H1 (cell line): ENCODE measurements around the gene SH2D1B. TPM values are rescaled to one million over a fixed set of nuclear protein-coding genes. Genes with fewer than 3 reads are reported as not detected.

Experiments used
- CTCF ChIA-PET: fragments of 300-600 bp; sonication (Branson Sonifier 250); formaldehyde crosslinking; loops from one replicate; lab custom pipeline; 2021; ENCODE audit not compliant: partially characterized antibody; lab: Charles Lee
- POLR2A ChIA-PET: fragments of 300-600 bp; sonication (Branson Sonifier 250); formaldehyde crosslinking; loops from one replicate; lab custom pipeline; 2021; ENCODE audit warnings: inconsistent platforms; ENCODE audit not compliant: partially characterized antibody; lab: Charles Lee
- DNase-seq, 2 experiments: peaks; one replicate each; pipeline versions ENCODE4 v3.0.0 to v3.0.0-alpha.2; 2010 to 2022; ENCODE audit warnings: low spot score in 2 of 2, low read depth in 1 of 2, mixed read lengths in 1 of 2
- FAIRE-seq: peaks from 2 replicates; lab custom pipeline; 2011; peaks lifted over from hg19 to GRCh38; lab: Jason Lieb, UNC
- H2AFZ ChIP-seq: 2 replicates; pipeline ENCODE4 v1.8.1; 2012; ENCODE audit warnings: low read length, inconsistent platforms
- H2AK5ac ChIP-seq: 2 replicates; pipeline ENCODE4 v1.6.1; 2013; ENCODE audit warnings: low read depth, low read length
- H2BK120ac ChIP-seq: replicated peaks from 2 replicates; pipeline ENCODE3; 2013; ENCODE audit warnings: low read depth, low read length, inconsistent platforms
- H2BK12ac ChIP-seq: 2 replicates; pipeline ENCODE4 v1.6.1; 2013; ENCODE audit warnings: low read depth, low read length
- H2BK15ac ChIP-seq: 2 replicates; pipeline ENCODE4 v1.6.1; 2013; ENCODE audit warnings: low read length
- H2BK20ac ChIP-seq: 2 replicates; pipeline ENCODE4 v1.6.1; 2013; ENCODE audit warnings: low read length
- H2BK5ac ChIP-seq: 2 replicates; pipeline ENCODE4 v1.6.1; 2013; ENCODE audit warnings: low read depth, low read length
- H3K14ac ChIP-seq: 2 replicates; pipeline ENCODE4 v1.6.1; 2013; ENCODE audit warnings: inconsistent platforms; ENCODE audit not compliant: insufficient read length
- H3K18ac ChIP-seq: 2 replicates; pipeline ENCODE4 v1.6.1; 2013; ENCODE audit warnings: low read length; ENCODE audit errors: extremely low read depth
- H3K23ac ChIP-seq: 2 replicates; pipeline ENCODE4 v1.6.1; 2013; ENCODE audit warnings: inconsistent platforms; ENCODE audit not compliant: insufficient read length
- H3K23me2 ChIP-seq: 2 replicates; pipeline ENCODE4 v1.6.1; 2013; ENCODE audit warnings: low read depth, low read length
- H3K27ac ChIP-seq: 2 replicates; pipeline ENCODE4 v1.6.1; 2011; ENCODE audit warnings: low read depth, low read length, inconsistent platforms
- H3K27me3 ChIP-seq, 4 experiments: replicated peaks in 1 of 4; 1 replicate in 1 of 4; 2 replicates in 3 of 4; pipeline versions ENCODE4 v1.6.1 to v1.8.1; 2011 to 2013; ENCODE audit warnings: low read length in 3 of 4, mild to moderate bottlenecking in 3 of 4, inconsistent platforms in 2 of 4, mixed read lengths in 2 of 4, moderate library complexity in 1 of 4; ENCODE audit not compliant: control insufficient read depth in 3 of 4, insufficient read depth in 3 of 4; ENCODE audit errors: extremely low read depth in 1 of 4
- H3K36me3 ChIP-seq, 4 experiments: 2 replicates each; pipeline versions ENCODE4 v1.6.1 to v1.8.1; 2011 to 2013; ENCODE audit warnings: mild to moderate bottlenecking in 4 of 4, low read length in 3 of 4, moderate library complexity in 2 of 4, control low read depth in 1 of 4, inconsistent platforms in 1 of 4; ENCODE audit not compliant: insufficient read depth in 4 of 4, control insufficient read depth in 2 of 4
- H3K4ac ChIP-seq: replicated peaks from 2 replicates; pipeline ENCODE3; 2013; ENCODE audit warnings: low read length, low read depth, mixed read lengths, inconsistent platforms; ENCODE audit not compliant: insufficient read length
- H3K4me1 ChIP-seq, 4 experiments: replicated peaks in 1 of 4; 1 replicate in 1 of 4; 2 replicates in 3 of 4; pipeline versions ENCODE4 v1.6.1 to v1.8.1; 2011 to 2013; ENCODE audit warnings: low read length in 3 of 4, inconsistent platforms in 2 of 4, mixed read lengths in 1 of 4; ENCODE audit not compliant: insufficient read depth in 4 of 4, control insufficient read depth in 3 of 4
- H3K4me2 ChIP-seq, 2 experiments: 2 replicates each; pipeline versions ENCODE4 v1.6.1 to v1.8.1; 2011 to 2013; ENCODE audit warnings: low read depth in 2 of 2, low read length in 2 of 2, control low read depth in 1 of 2, inconsistent platforms in 1 of 2, mild to moderate bottlenecking in 1 of 2; ENCODE audit not compliant: insufficient read depth in 1 of 2
- H3K4me3 ChIP-seq, 4 experiments: fragments of 200-600, 300-600 bp in 1 of 4; sonication (generic), shearing (Covaris generic), sonication (Bioruptor Twin) in 1 of 4; 2 replicates each; pipeline versions ENCODE4 v1.5.1 to v1.8.1; 2011 to 2016; ENCODE audit warnings: low read length in 4 of 4, low read depth in 3 of 4, control low read depth in 2 of 4, inconsistent platforms in 2 of 4, mild to moderate bottlenecking in 2 of 4, mixed read lengths in 1 of 4, moderate library complexity in 1 of 4; ENCODE audit not compliant: insufficient read depth in 2 of 4; ENCODE audit errors: extremely low read depth in 1 of 4
- H3K56ac ChIP-seq: replicated peaks from 2 replicates; pipeline ENCODE3; 2013; ENCODE audit warnings: low read depth, mild to moderate bottlenecking, mixed read lengths, low read length, inconsistent platforms; ENCODE audit not compliant: insufficient read length
- H3K79me1 ChIP-seq: 2 replicates; pipeline ENCODE4 v1.6.1; 2013; ENCODE audit warnings: low read depth, low read length, control low read depth
- H3K79me2 ChIP-seq, 2 experiments: 2 replicates each; pipeline versions ENCODE4 v1.6.1 to v1.8.1; 2012 to 2013; ENCODE audit warnings: low read length in 2 of 2, mild to moderate bottlenecking in 2 of 2, inconsistent platforms in 1 of 2; ENCODE audit not compliant: insufficient read depth in 2 of 2, control insufficient read depth in 1 of 2
- H3K9ac ChIP-seq, 4 experiments: replicated peaks in 1 of 4; 1 replicate in 1 of 4; 2 replicates in 3 of 4; pipeline versions ENCODE4 v1.6.1 to v1.8.1; 2011 to 2013; ENCODE audit warnings: low read depth in 3 of 4, low read length in 3 of 4, control low read depth in 2 of 4, mild to moderate bottlenecking in 2 of 4, moderate library complexity in 2 of 4, inconsistent platforms in 1 of 4; ENCODE audit errors: extremely low read depth in 1 of 4
- H3K9me3 ChIP-seq, 2 experiments: 2 replicates each; pipeline versions ENCODE4 v1.6.1 to v1.8.1; 2012 to 2013; ENCODE audit warnings: mild to moderate bottlenecking in 2 of 2, moderate library complexity in 2 of 2, control low read depth in 1 of 2, inconsistent platforms in 1 of 2, low read depth in 1 of 2, low read length in 1 of 2, mixed read lengths in 1 of 2; ENCODE audit not compliant: insufficient read depth in 2 of 2
- H4K20me1 ChIP-seq, 2 experiments: replicated peaks in 1 of 2; 2 replicates each; pipeline versions ENCODE3 to v1.8.1; 2011 to 2013; ENCODE audit warnings: inconsistent platforms in 2 of 2, low read length in 2 of 2, mild to moderate bottlenecking in 1 of 2; ENCODE audit not compliant: insufficient read depth in 2 of 2, control insufficient read depth in 1 of 2
- H4K5ac ChIP-seq: 2 replicates; pipeline ENCODE4 v1.6.1; 2013; ENCODE audit warnings: low read length, low read depth, mixed read lengths, inconsistent platforms; ENCODE audit not compliant: insufficient read length
- H4K8ac ChIP-seq: 2 replicates; pipeline ENCODE4 v1.8.0; 2013; ENCODE audit warnings: mild to moderate bottlenecking, moderate library complexity, low read length, inconsistent platforms; ENCODE audit not compliant: insufficient read depth; ENCODE audit errors: extremely low read depth
- H4K91ac ChIP-seq: replicated peaks from 2 replicates; pipeline ENCODE3; 2013; ENCODE audit warnings: low read length, mixed read lengths, inconsistent platforms; ENCODE audit not compliant: insufficient read length
- SP2 ChIP-seq: IDR thresholded peaks from 2 replicates; pipeline ENCODE4 v1.6.1; 2012; ENCODE audit warnings: mild to moderate bottlenecking, low read length, inconsistent platforms
- WGBS, 2 experiments: shearing (Covaris generic) in 1 of 2; methylation state at CpG; one replicate each; pipeline versions ENCODE4 v1.1.6 to v1.1.7; 2013 to 2015; ENCODE audit warnings: low lambda C conversion rate in 2 of 2, mixed read lengths in 2 of 2, inconsistent platforms in 1 of 2, low coverage in 1 of 2, missing lambda C conversion rate in 1 of 2; ENCODE audit not compliant: insufficient replicate concordance in 2 of 2, insufficient coverage in 1 of 2, insufficient read length in 1 of 2; ENCODE audit errors: extremely low coverage in 1 of 2, missing lambda C conversion rate in 1 of 2; 5-methylcytosine and 5-hydroxymethylcytosine counted together
- polyA plus RNA-seq, 7 experiments: library from polyadenylated mRNA; depleted of rRNA in 3 of 7; stranded (reverse) in 5 of 7; unstranded in 2 of 7; fragments of >200 nt in 5 of 7; fragments of 200-250 nt in 2 of 7; gene quantifications; 1 replicate in 5 of 7; 2 replicates in 1 of 7; 4 replicates in 1 of 7; pipeline versions ENCODE4 v1.2.1 to v1.2.3, GENCODE V29; 2011 to 2013; ENCODE audit warnings: missing spikeins in 2 of 7, mixed read lengths in 2 of 7
- total RNA-seq: library from RNA; stranded (reverse); fragmentation: NEBNext Ultra II Directional; extraction: Animal tissue kit (Norgen Biotek cat#: 25700); gene quantifications from 2 replicates; pipeline ENCODE4 v1.2.1, GENCODE V29; 2021

The SH2D1B gene
- total and polyA plus RNA-seq, 2 of the 8 experiments (the other 6 are each of a cell fraction or from before 2014, with no cell fraction given) = not detected

GRCh38 chr1:162396201-162396906 lies 15.6 kb downstream of the SH2D1B start:
- Histone ChIP-seq H3K56ac (no peak overlapping the region), H4K91ac (no peak overlapping the region), H2BK5ac (no peak overlapping the region), H3K4ac (no peak overlapping the region), H2AK5ac (no peak overlapping the region), H3K27ac (no peak overlapping the region), H3K79me1 (no peaks in the 10 kb centered on the region), H3K4me3 (no peak overlapping the region), H2AFZ (no peak overlapping the region), H2BK20ac (no peak overlapping the region), H4K8ac (no peak overlapping the region), H3K9me3 (no peaks in the 10 kb centered on the region), H3K4me2 (no peak overlapping the region), H4K20me1 (no peaks in the 10 kb centered on the region), H2BK120ac (no peak overlapping the region), H3K23ac (no peak overlapping the region), H3K36me3 (no peaks in the 10 kb centered on the region), H3K79me2 (no peaks in the 10 kb centered on the region), H4K5ac (no peak overlapping the region), H3K4me1 (peaks cover 2 to 17% (median 5%) of the 10 kb centered on the region in 4 experiments; a peak in 3 of 7 replicates), H3K18ac (no peak overlapping the region), H2BK15ac (no peak overlapping the region), H2BK12ac (no peak overlapping the region), H3K14ac (no peak overlapping the region), H3K27me3 (no peaks in the 10 kb centered on the region), H3K23me2 (no peaks in the 10 kb centered on the region), H3K9ac (no peak overlapping the region)
- DNase-seq = peak in 1 of 2 experiments; percentile 20
- CTCF ChIA-PET = no interaction called here
- POLR2A ChIA-PET = no interaction called here
- no peak for FAIRE-seq
- no peak for TF ChIP-seq SP2
- WGBS, 2 experiments = 81% methylated on average over 3 of the region's 3 CpGs; no CpG with 5 or more reads in 1 of the 2 experiments
